HepG2 (cell line): ENCODE data around the gene RAB17. TPM values are rescaled to one million over a fixed set of nuclear protein-coding genes. Genes with fewer than 3 reads are reported as not detected.

Source experiments
- DNMT1 ChIP-seq: sonication (generic); formaldehyde crosslinking; IDR thresholded peaks from 2 replicates; pipeline ENCODE4 v1.5.1; 2020; ENCODE audit warnings: mild to moderate bottlenecking, missing genetic modification reagents
- FOXC1 ChIP-seq: sonication (generic); formaldehyde crosslinking; IDR thresholded peaks from 2 replicates; pipeline ENCODE4 v1.8.0; 2022; ENCODE audit warnings: mild to moderate bottlenecking, missing genetic modification reagents, borderline replicate concordance
- FOXO1 ChIP-seq: sonication (generic); formaldehyde crosslinking; IDR thresholded peaks from 2 replicates; pipeline ENCODE4 v1.4.0; 2020; ENCODE audit warnings: missing genetic modification reagents
- HNRNPLL ChIP-seq: fragments of 200-400 bp; formaldehyde crosslinking; IDR thresholded peaks from 2 replicates; pipeline ENCODE4 v1.6.1; 2017; ENCODE audit warnings: mild to moderate bottlenecking, low read depth, low read length; ENCODE audit not compliant: poor library complexity, severe bottlenecking
- KLF11 ChIP-seq: IDR thresholded peaks from 2 replicates; pipeline ENCODE4 v1.6.1; 2016; ENCODE audit warnings: missing compliant biosample characterization
- KMT2B ChIP-seq: IDR thresholded peaks from 2 replicates; pipeline ENCODE4 v1.6.1; 2016; ENCODE audit warnings: missing genetic modification reagents, missing compliant biosample characterization
- NFIB ChIP-seq: sonication (generic); formaldehyde crosslinking; IDR thresholded peaks from 2 replicates; pipeline ENCODE4 v1.9.0; 2021; ENCODE audit warnings: missing genetic modification reagents, mild to moderate bottlenecking, borderline replicate concordance
- PAXIP1 ChIP-seq: sonication (generic); formaldehyde crosslinking; conservative IDR thresholded peaks from 2 replicates; pipeline ENCODE4 v1.4.0; 2020; ENCODE audit warnings: mild to moderate bottlenecking, missing genetic modification reagents, moderate library complexity
- SKIL ChIP-seq: sonication (generic); formaldehyde crosslinking; IDR thresholded peaks from 2 replicates; pipeline ENCODE4 v1.8.0; 2022; ENCODE audit warnings: missing genetic modification reagents, mild to moderate bottlenecking, moderate library complexity, borderline replicate concordance
- SMAD3 ChIP-seq: sonication (generic); formaldehyde crosslinking; IDR thresholded peaks from 2 replicates; pipeline ENCODE4 v1.4.0; 2020; ENCODE audit warnings: missing genetic modification reagents
- SMARCC2 ChIP-seq: fragments of 450-650 bp; IDR thresholded peaks from 2 replicates; pipeline ENCODE4 v1.6.1; 2017; ENCODE audit warnings: antibody characterized with exemption, mild to moderate bottlenecking
- ZGPAT ChIP-seq: IDR thresholded peaks from 2 replicates; pipeline ENCODE4 v1.6.1; 2016; ENCODE audit warnings: mild to moderate bottlenecking
- ZNF329 ChIP-seq: sonication (generic); formaldehyde crosslinking; IDR thresholded peaks from 2 replicates; pipeline ENCODE4 v1.9.0; 2021; ENCODE audit warnings: low read depth, mild to moderate bottlenecking, missing genetic modification reagents
- ZNF619 ChIP-seq: sonication (generic); formaldehyde crosslinking; IDR thresholded peaks from 2 replicates; pipeline ENCODE4 v1.4.0; 2020; ENCODE audit warnings: mild to moderate bottlenecking, missing genetic modification reagents
- ZNF646 ChIP-seq: sonication (generic); formaldehyde crosslinking; IDR thresholded peaks from 2 replicates; pipeline ENCODE4 v1.9.0; 2021; ENCODE audit warnings: mild to moderate bottlenecking, missing genetic modification reagents
- ZSCAN30 ChIP-seq: sonication (generic); formaldehyde crosslinking; IDR thresholded peaks from 2 replicates; pipeline ENCODE4 v1.5.0; 2020; ENCODE audit warnings: mild to moderate bottlenecking, missing genetic modification reagents
- polyA plus RNA-seq, 8 experiments: library from polyadenylated mRNA; depleted of rRNA in 3 of 8; stranded (reverse) in 7 of 8; unstranded in 1 of 8; fragments of >200 nt; fragmentation: Illumina TruSeq in 4 of 8; extraction: Trizol in 4 of 8; gene quantifications; 2 replicates each; pipeline versions ENCODE4 v1.2.1 to v1.2.3, GENCODE V29; 2011 to 2016; ENCODE audit warnings: low read depth in 4 of 8, missing spikeins in 1 of 8, mixed read lengths in 1 of 8; ENCODE audit not compliant: insufficient read depth in 1 of 8
- total RNA-seq, 5 experiments: library from RNA; depleted of rRNA; stranded (reverse); fragments of >200 nt; fragmentation: Illumina TruSeq; extraction: Trizol; gene quantifications; 2 replicates each; pipeline ENCODE4 v1.2.3, GENCODE V29; 2016; ENCODE audit warnings: low read depth in 1 of 5

RAB17 gene
- total and polyA plus RNA-seq, 2 of the 13 experiments (the other 11 are each of a cell fraction or from before 2014, with no cell fraction given), result 68.0 to 124 TPM

- TF ChIP-seq PAXIP1 (CRISPR knock-in tag), result peak; percentile 98
- no peak for TF ChIP-seq NFIB (CRISPR knock-in tag)
- TF ChIP-seq FOXC1, result peak; percentile 75; the same call in 1 of the 2 replicates
- no peak for TF ChIP-seq DNMT1 (CRISPR knock-in tag)
- TF ChIP-seq SMARCC2, result no peak
- TF ChIP-seq ZNF646 (CRISPR knock-in tag), result no peak
- TF ChIP-seq KMT2B, result no peak
- no peak for TF ChIP-seq HNRNPLL
- no peak for TF ChIP-seq ZNF329 (CRISPR knock-in tag)
- TF ChIP-seq SKIL (CRISPR knock-in tag), result peak; percentile 100
- TF ChIP-seq ZGPAT, result peak; percentile 94
- peak; percentile 82; the same call in 1 of the 2 replicates for TF ChIP-seq FOXO1 (CRISPR knock-in tag)
- peak; percentile 98 for TF ChIP-seq ZNF619 (CRISPR knock-in tag)
- TF ChIP-seq SMAD3 (CRISPR knock-in tag), result peak; percentile 89
- TF ChIP-seq ZSCAN30 (CRISPR knock-in tag), result no peak
- no peak for TF ChIP-seq KLF11 (CRISPR knock-in tag)
Measured at GRCh38 chr2:237585590-237586221, 4.8 kb downstream of the RAB17 start (continued).
